Stimulated activated CD4-positive, alpha-beta T cell treated with anti-CD3 and anti-CD28 coated beads, Interleukin-1b, Interleukin-23, amount 100 ng/mL, for 48 hours (primary cell): ENCODE measurements around the gene AGMO.

ENCODE experiments used
- DNase-seq: peaks from one replicate; pipeline ENCODE4 v3.0.0-alpha.2; 2020

AGMO gene

DNA sequence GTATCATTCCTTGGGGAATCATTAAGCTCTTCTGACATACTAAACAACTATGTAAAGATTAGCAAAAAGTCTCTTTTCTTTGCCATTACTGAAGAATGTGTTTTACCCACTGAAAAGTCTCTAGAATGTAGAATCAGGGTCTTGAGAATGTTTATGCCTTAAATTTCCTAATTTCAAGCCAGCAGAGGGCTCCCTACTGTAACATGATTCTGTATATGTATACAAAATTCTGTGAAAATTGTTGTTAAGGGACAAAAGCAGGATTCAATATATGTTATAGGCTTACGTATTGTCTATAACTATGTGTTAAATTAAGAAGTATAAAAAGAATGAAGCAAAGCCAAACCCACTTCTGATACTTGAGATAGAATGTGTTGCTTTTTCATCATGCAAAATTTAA is 362.3 kb downstream of the AGMO start:
- DNase-seq = no peak

DNA sequence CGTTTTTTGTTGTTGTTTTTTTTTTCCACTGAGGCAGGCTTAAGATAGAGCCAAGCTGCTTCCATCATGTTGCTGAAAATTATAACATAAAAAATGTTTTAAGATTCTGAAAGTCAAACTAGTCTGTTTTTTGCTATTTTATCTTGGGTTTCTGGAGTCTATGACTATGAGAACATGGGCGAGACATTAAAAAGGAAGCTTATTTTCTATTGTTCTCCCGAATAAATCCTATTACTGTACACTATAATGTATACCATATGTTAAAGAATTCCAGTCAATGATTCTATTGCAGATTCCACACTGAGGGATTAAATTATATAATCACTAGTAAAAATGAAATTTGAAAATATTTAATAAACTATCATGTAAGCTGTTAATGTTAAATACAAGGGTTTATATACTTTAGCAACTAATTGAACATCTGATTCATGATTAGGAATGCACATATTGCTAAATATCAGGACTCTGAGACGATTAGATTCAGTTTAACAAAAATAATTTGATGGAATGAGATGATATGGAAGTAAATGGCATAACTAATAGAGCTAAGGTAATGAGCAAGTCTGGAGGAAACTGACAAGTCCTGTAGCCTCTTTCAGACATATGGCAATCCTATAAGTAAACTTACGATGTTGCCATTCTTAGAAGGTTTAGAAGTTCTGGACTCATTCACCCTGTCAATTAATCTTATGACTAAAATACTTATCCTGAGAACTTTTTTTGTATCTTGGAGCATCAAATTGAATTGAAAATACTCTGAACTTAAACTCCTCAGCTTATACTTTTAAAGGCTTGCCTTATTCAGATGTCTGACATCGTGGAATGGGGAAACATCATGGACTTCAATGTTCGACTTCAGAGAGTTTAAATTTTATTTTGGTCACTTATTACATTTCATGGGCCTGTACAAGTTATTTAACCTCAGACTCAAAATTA is 364.5 kb downstream of the AGMO start:
- no peak for DNase-seq

DNA sequence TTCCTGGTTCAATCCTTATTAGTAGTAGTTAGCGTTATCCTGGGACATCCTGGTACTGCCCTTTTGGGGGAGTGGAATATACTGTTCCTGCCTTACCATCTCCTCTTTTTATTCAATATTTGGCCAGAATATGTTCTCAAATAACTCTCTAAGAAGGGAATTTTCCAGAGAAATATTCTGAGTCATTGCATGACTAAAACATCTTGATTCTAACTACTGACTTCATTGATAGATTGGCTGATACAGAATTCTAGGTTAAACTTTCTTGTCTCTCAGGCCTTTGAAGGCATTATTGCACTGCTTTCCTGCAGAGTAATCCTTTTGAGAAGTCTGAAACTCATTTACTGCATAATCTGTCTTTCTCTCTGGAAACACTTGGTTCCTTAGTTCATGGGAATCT is 383.8 kb downstream of the AGMO start:
- DNase-seq = no peak

DNA sequence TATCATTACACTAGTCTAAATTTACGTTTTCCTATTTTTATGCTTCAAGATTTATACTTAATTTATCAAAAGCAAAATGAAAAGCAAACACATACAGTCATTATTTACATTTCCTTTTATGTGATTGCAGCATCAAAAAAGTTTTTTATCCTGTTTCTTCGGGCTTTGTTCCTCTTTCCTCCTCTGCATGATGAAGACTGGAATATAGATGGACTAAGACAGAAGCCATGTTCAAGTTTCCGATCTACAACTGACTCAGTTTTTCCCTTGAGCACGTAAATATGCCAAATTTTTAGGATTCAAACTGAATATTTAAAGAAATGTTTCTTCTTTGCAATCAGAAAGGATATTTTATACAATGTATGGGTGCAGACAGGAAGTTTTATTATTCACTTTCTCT is 385.7 kb downstream of the AGMO start:
- DNase-seq = no peak

DNA sequence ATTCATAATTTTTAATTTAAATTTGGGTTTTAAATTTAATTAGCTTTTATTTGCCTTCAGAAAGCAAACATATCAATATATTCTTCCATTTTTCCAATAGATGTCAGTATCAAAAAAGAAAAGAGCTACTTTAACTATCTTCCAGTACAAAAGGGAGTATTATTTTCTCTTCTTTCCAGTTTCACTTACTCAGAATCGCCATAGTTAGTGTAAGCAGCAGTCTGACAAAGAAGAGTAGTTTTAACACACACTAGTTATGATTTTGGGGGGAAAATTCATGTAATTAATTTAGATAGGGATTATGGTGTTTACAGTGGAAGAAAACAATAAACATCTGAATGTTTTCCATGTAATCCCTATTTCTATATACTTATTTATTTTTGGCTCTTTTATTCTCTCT is 386.7 kb downstream of the AGMO start:
- no peak for DNase-seq

DNA sequence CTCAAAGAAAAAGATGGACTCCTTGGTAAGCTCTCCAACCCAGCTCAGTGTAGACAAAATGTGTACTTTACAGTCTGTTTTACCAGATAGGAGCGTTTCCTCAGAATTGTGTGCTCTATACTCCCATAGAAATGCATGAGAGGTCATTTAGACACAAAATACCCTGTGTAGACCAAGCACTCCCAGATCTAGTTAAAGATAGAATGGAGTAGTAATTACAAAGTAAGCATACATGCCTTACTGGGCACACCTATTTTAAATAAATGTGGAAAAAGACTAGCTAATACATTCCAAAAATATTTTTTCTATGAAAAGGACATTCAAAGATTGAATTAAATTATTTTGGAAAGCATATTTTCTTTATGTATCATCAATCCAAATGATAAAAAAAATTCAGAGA is 387.3 kb downstream of the AGMO start:
- DNase-seq = no peak

DNA sequence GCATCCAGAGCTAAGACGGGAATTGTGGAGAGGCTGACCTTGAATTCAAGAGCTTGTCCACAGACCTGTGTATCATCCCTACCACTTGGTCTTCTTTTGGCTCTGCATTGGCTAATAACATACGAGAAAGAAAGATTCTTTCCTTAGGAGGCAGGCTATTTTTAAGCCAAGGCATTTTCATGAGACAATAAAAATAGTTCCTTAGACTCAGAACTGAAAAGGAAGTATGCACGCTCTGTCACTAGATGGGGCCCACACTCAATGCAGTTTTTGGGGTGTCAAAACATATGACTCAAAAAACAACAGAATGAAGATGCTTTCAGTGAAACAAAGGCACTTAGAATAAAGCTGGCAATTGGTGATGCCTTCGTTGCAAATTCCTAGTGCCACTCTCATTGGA is 393.3 kb downstream of the AGMO start:
- no peak for DNase-seq

DNA sequence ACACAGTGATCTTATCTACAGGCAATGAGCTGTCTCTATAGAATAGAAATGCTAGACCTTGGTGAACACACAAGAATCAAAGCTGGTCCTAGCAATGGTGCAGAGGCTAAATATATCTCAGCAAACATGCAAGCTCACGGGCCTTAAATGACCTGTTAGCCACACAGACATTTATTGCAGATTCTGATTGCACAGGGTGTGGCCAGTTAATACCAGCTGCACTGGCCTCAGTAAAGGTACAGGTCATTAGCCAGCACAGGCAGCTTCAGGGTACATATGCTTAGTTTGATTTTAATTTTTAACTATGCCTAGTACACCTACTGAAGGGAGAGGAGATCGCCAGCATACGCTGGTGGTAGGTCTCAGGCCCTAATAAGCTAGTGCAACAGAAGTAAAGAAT is 393.9 kb downstream of the AGMO start:
- no peak for DNase-seq

DNA sequence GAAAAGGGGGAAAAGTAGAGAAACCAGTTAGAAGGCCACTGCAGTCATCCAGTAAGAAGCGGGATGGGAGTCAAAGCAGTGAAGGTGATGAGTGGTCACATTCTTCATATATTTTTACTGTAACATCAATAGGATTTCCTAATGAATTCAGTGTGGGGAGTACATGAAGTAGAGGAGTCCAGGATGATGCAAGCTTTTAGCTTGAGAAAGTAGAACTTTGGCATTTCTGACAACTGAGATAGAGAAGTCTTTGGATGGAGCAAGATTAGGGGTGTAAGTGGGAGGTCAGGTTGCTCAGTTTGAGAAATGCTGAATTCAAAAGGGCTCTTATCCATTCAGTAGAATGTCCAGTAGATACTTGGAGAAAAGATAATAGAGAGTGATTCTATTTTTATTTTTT is 395.2 kb downstream of the AGMO start:
- no peak for DNase-seq

DNA sequence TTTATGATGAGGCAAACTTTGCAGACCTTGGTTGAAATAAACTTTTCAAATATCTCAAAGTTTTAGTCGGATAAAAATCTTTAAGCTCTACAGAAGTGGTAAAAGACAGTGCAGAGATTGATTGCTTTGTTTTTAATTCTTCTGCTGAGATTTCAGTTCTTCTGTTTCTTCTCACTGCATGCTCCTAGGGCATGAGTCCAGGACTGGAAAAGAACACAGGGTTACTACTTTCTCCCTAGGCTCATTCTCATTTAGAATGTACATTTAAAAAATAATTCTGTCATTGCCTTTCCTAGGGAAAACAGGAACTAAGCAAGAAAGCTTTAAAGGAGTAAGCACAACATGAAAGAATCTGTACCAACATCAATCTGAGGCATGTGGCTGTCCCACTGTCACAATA is 402.6 kb downstream of the AGMO start:
- no peak for DNase-seq

DNA sequence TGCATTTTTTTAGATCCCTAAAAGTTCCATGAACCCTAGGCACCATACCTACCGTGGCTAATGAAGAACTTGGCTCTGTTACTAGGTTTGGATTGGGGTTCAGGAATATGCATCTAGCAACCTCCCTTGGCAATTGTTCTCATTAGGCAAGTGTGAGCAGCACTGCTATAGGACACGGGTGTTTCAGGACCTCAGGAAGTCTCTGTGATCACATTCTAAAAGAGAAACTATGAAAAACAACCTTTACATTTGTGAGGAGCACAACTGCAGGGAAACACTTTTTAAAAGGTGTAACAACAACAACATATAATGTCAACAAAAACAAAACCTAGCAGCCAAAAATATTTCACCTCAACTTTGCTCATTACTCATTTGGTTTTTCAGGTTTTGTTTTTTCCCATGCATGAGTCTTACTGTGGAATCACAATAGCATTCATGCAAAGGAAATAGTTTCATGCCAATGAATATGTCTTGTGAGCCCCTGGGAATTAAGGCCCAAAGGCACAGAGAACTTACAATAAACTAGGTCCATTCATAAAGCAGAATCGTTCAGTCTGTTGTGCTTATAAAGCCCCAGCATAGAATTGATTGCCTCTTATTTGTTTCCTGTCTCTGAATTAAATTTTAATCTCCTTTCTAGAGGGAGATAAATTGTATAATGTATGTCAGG is 403.5 kb downstream of the AGMO start:
- DNase-seq = no peak
